ENCODE measurements around the gene ANTXR1. TPM values are rescaled to one million over a fixed set of nuclear protein-coding genes. Genes with fewer than 3 reads are reported as not detected.
"Not testable (repeated sequence)": the region's sequence is repeated elsewhere in the genome, so short reads cannot be mapped to it uniquely, and the experiment has no call there.

ANTXR1 gene
- total and polyA plus RNA-seq, 2 of the 8 experiments (the other 6 are each of a cell fraction or from before 2014, with no cell fraction given) = 15.8 to 44.3 TPM

GRCh38 chr2:69259994-69260591 is 247.1 kb downstream of the ANTXR1 start:
- H3K27ac ChIP-seq (ENCODE audit: low read depth, low read length); H3K27me3 ChIP-seq (replicated peaks in 1 of 4; ENCODE audit: control insufficient read depth in 3 of 4, extremely low read depth in 1 of 4, insufficient read depth in 3 of 4, low read length in 3 of 4); H2BK15ac ChIP-seq (ENCODE audit: low read length); H3K9ac ChIP-seq (replicated peaks in 1 of 4; ENCODE audit: extremely low read depth in 1 of 4, low read depth in 3 of 4, low read length in 3 of 4); H2BK120ac ChIP-seq (replicated peaks; ENCODE audit: low read depth, low read length); H4K91ac ChIP-seq (replicated peaks; ENCODE audit: insufficient read length, low read length); H3K79me2 ChIP-seq (ENCODE audit: control insufficient read depth in 1 of 2, insufficient read depth in 2 of 2, low read length in 2 of 2); H2AK5ac ChIP-seq (ENCODE audit: low read depth, low read length); POLR2A ChIA-PET (ENCODE audit: partially characterized antibody); H3K4me3 ChIP-seq (ENCODE audit: extremely low read depth in 1 of 4, insufficient read depth in 2 of 4, low read depth in 3 of 4, low read length in 4 of 4); H2BK12ac ChIP-seq (ENCODE audit: low read depth, low read length); H3K14ac ChIP-seq (ENCODE audit: insufficient read length); H2BK5ac ChIP-seq (ENCODE audit: low read depth, low read length); H4K20me1 ChIP-seq (replicated peaks in 1 of 2; ENCODE audit: control insufficient read depth in 1 of 2, insufficient read depth in 2 of 2, low read length in 2 of 2); H3K4ac ChIP-seq (replicated peaks; ENCODE audit: insufficient read length, low read depth, low read length); H2BK20ac ChIP-seq (ENCODE audit: low read length); H3K4me1 ChIP-seq (replicated peaks in 1 of 4; ENCODE audit: control insufficient read depth in 3 of 4, insufficient read depth in 4 of 4, low read length in 3 of 4); H3K23me2 ChIP-seq (ENCODE audit: low read depth, low read length); H3K23ac ChIP-seq (ENCODE audit: insufficient read length); H2AFZ ChIP-seq (ENCODE audit: low read length); H3K36me3 ChIP-seq (ENCODE audit: control insufficient read depth in 2 of 4, insufficient read depth in 4 of 4, low read length in 3 of 4); H3K18ac ChIP-seq (ENCODE audit: extremely low read depth, low read length); DNase-seq (ENCODE audit: low read depth in 1 of 2, low spot score in 2 of 2); FAIRE-seq; H3K79me1 ChIP-seq (ENCODE audit: low read depth, low read length); H3K56ac ChIP-seq (replicated peaks; ENCODE audit: insufficient read length, low read depth, low read length); H3K4me2 ChIP-seq (ENCODE audit: insufficient read depth in 1 of 2, low read depth in 2 of 2, low read length in 2 of 2); H4K8ac ChIP-seq (ENCODE audit: extremely low read depth, insufficient read depth, low read length); H4K5ac ChIP-seq (ENCODE audit: insufficient read length, low read depth, low read length): not testable (repeated sequence)
- peaks cover 23 to 24% of the 10 kb centered on the region in 2 experiments for H3K9me3 ChIP-seq (ENCODE audit: insufficient read depth in 2 of 2, low read depth in 1 of 2, low read length in 1 of 2)
- 83% methylated on average over 12 of the region's 12 CpGs; no CpG with 5 or more reads in 1 of the 2 experiments for WGBS, 2 experiments (ENCODE audit: extremely low coverage in 1 of 2, insufficient coverage in 1 of 2, insufficient read length in 1 of 2, insufficient replicate concordance in 2 of 2, low coverage in 1 of 2, low lambda C conversion rate in 2 of 2, missing lambda C conversion rate in 1 of 2)
- TF ChIP-seq EP300 (IDR thresholded peaks at IDR 0.05; ENCODE audit: borderline replicate concordance in 1 of 2, low read depth in 2 of 2, low read length in 2 of 2) = peak in 1 of 2 experiments; percentile 74; a peak in 1 of 3 replicates
- CTCF ChIA-PET (ENCODE audit: partially characterized antibody) = interaction anchor here (1.2 kb wide), 1 partner anchor 12 kb away, joined by 4 read pairs; no protein-coding TSS in a partner anchor

Data from H1 (cell line).